NB4 (cell line): ENCODE results near the gene SCIMP.
"Not testable (repeated sequence)": the region's sequence is repeated elsewhere in the genome, so short reads cannot be mapped to it uniquely, and the experiment has no call there.

Source experiments
- DNase-seq: peaks from one replicate; pipeline ENCODE4 v3.0.0; 2010; ENCODE audit warnings: low read depth
- H3K4me3 ChIP-seq: one replicate; pipeline ENCODE4 v1.5.1; 2011; ENCODE audit warnings: mild to moderate bottlenecking, low read depth, low read length, moderate library complexity
- MYC ChIP-seq: IDR thresholded peaks from 2 replicates; pipeline ENCODE4 v1.6.1; 2011; ENCODE audit warnings: low read depth, low read length
- POLR2A ChIP-seq: IDR thresholded peaks from 2 replicates; pipeline ENCODE4 v1.6.1; 2011; ENCODE audit warnings: mild to moderate bottlenecking; ENCODE audit not compliant: insufficient read length; ENCODE audit errors: extremely low read depth
- TF ChIP-seq, protein P1 (sequence below): IDR thresholded peaks from 2 replicates; pipeline ENCODE4 v1.6.1; 2011; ENCODE audit warnings: low read depth, low read length
- TF ChIP-seq, protein P2 (sequence below): IDR thresholded peaks from one replicate; pipeline ENCODE4 v1.5.1; 2012; ENCODE audit warnings: low read depth, low read length

Gene SCIMP

DNA sequence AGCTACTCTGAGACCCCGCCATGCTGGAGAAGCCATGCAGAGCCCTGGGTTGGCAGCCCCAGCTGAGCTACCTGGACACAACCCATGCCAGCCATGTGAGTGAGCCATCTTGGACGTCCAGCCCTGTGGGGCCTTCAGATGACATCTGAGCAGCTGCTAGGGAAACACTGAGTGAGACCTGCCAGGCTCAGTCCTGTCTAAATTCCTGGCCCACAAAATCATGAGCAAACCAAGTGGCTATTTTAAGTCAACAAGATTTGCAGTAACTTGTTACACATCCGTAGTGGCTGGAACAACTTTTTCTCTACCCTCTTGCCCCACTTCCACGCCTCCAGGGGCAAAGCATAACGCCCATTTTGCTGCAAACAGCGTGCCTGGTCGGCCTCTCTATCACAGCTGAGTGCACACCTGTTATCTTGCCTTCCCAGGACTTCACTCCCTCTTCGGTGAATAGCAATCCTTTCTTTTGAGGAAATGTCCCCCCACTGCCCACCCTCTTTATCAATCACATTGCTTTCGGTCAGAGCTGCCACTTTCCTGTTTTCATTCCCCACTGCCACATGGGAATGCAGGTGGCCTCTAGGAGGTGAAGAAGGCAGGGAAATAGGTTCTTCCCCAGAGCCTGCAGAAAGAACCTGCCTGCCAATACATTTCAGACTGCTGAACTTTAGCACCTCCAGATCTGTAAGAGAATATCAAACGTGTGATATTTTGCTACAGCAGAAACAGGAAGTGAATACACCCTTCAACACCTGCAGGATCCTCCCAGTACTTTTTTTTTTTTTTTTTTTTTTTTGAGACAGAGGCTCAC lies 7.4 kb upstream of the SCIMP start:
- H3K4me3 ChIP-seq = no peak overlapping the region
- TF ChIP-seq MYC (no peak), POLR2A (no peak)
- TF ChIP-seq, protein P1, sequence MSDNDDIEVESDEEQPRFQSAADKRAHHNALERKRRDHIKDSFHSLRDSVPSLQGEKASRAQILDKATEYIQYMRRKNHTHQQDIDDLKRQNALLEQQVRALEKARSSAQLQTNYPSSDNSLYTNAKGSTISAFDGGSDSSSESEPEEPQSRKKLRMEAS = no peak
- TF ChIP-seq, protein P2, sequence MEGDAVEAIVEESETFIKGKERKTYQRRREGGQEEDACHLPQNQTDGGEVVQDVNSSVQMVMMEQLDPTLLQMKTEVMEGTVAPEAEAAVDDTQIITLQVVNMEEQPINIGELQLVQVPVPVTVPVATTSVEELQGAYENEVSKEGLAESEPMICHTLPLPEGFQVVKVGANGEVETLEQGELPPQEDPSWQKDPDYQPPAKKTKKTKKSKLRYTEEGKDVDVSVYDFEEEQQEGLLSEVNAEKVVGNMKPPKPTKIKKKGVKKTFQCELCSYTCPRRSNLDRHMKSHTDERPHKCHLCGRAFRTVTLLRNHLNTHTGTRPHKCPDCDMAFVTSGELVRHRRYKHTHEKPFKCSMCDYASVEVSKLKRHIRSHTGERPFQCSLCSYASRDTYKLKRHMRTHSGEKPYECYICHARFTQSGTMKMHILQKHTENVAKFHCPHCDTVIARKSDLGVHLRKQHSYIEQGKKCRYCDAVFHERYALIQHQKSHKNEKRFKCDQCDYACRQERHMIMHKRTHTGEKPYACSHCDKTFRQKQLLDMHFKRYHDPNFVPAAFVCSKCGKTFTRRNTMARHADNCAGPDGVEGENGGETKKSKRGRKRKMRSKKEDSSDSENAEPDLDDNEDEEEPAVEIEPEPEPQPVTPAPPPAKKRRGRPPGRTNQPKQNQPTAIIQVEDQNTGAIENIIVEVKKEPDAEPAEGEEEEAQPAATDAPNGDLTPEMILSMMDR = no peak
- DNase-seq = no peak

DNA sequence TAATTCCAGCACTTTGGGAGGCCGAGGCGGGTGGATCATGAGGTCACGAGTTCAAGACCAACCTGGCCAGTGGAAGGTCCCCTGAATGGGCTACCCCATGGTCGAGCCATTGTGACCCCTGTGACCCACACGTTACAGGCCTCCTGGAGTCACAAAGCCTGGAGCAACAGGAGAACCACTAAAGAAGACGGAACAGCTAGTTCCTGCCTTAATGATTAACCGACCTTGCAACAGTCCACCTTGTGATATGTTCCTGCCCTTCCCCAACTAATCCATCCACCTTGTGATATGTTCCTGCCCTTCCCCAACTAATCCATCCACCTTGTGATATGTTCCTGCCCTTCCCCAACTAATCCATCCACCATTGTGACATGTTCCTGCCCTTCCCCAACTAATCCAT lies 5.1 kb upstream of the SCIMP start:
- DNase-seq, H3K4me3 ChIP-seq: not testable (repeated sequence)

DNA sequence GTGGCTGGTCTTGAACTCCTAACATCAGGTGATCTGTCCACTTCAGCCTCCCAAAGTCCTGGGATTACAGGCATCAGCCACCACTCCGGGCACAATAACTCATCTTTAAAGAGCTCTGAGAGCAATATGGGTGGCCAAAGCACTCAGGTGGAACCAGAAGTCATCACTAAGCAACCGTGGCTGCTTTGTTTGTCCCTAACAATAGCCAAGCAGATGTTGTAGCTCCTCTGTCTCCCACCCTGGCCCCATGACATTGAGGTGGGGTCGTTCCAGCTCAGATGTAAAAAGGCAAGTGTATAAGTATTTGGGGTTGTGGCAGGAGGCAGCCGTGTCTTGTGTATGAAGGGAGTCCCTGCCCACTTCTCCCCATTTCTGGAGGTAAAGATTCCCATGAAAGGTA lies 3.7 kb upstream of the SCIMP start:
- TF ChIP-seq, protein P2 = no peak
- TF ChIP-seq, protein P1 = no peak
- TF ChIP-seq POLR2A (no peak), MYC (no peak)
- no peak overlapping the region for H3K4me3 ChIP-seq
- no peak for DNase-seq

DNA sequence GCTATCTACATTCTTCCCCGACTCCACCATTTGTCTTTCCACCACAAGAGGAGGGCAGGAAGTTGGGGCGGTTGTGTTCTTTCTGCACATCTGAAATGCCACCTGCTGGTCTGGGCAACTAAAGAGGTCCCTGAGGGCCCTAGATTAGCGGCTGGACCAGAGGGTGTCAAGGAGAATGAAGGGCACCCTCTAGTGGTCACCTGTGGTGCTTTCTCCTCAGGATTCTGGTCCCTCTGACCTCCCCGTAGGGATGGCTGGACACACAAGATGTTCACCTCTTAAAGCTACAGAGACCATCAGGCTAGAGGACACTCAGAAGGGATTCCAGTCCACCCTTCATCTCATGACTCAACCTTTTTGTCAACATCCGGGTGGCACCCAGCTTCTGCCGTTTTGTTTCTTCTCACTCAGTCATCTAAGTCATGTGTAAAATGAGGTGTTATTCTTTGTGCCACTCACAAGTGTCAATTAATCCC lies 2.9 kb upstream of the SCIMP start:
- H3K4me3 ChIP-seq = no peak overlapping the region
- TF ChIP-seq, protein P2 = peak; percentile 57
- TF ChIP-seq POLR2A = no peak
- no peak for TF ChIP-seq MYC

DNA sequence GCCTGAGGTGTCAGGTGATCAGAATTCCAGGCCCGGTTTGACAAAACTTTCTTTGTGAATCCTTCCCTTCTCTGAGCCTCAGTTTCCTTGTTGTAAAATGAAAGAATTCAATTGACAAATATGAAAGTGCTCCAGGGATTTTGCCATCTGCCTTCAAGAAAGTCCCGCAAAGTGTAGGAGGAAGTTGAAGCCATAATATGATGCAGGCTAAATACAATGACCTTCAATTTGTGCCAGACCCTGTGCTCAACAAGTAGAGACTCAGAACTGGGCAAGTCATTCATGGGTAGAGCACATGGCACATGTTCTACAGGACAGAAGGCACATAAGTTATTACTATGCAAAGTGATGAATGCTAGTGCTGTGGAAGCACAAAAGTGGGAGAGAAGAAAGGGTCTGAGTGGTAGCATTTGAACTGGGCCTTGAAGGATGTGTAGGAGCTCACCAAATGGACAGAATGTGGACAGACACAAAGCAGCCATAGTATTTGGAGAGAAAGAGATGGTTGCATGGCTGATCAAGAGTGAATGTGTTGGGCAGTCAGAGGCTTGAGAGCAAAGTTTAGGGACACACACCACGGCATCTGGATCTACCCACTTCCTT lies 2.4 kb upstream of the SCIMP start:
- DNase-seq = no peak
- no peak for TF ChIP-seq POLR2A
- TF ChIP-seq, protein P1 = peak; percentile 59; the same call in 1 of the 2 replicates
- no peak overlapping the region for H3K4me3 ChIP-seq

More for the DNA sequence above, 2.9 kb upstream of the SCIMP start:
- DNase-seq = peak; percentile 83

DNA sequence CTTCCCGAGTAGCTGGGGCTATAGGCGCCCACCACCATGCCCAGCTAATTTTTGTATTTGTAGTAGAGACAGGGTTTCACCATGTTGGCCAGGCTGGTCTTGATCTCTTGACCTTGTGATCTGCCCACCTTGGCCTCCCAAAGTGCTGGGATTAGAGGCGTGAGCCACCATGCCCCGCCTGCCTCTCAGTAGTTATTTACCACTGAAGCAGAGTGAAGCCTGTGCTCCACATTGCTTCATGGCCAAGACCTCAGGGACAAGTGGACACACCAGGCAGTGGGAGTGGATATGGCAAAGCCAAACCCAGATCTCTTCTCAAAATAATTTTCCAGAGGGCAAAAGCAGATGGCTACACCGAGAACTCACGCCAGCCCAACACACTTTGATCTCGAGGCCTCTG lies 1.2 kb downstream of the SCIMP start:
- not testable (repeated sequence) for H3K4me3 ChIP-seq, DNase-seq

DNA sequence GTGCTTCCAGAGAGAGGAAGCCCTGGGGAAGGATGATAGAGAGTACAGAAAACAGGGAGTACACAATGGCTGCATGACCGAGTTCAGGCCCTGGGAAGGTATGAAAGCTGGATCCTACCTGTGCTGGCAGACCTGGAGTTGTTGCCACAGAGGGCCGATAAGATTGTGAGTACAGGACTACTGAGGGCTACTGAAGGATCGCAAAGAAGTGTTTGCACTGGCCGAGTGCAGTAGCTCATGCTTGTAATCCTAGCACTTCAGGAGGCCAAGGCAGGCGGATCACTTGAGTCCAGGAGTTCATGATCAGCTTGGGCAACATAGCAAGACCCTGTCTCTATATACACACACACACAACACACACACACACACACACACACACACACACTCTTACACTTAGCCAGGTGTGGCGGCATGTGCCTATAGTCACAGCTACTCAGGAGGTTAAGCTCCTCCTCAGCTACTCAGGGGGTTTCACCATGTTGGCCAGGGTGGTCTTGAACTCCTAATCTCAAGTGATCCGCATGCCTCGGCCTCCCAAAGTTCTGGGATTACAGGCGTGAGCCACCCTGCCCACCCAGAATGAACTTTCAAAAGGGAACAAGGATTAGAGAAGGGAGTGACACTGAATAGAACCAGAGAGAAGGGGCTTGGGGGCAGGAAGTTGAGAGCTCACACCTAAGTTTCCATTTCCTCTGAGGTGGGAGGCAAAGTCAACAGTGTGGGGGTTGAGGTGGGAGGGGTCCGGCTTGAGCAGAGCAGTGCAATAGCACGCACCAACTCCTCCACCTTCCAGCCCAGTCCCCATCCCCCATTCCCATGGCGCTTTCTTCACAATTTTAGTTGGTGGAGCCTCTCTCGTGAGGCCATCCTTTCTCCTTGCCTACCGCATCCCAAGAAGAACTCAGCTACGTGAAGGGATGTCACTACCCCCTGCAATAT lies 7.5 kb downstream of the SCIMP start:
- DNase-seq = no peak
- TF ChIP-seq POLR2A (no peak), MYC (no peak)
- TF ChIP-seq, protein P2 = no peak
- TF ChIP-seq, protein P1 = no peak
- no peak overlapping the region for H3K4me3 ChIP-seq
